BE2C (cell line): ENCODE data around the gene EZH2.

ENCODE experiments used
- DNase-seq: peaks from one replicate; pipeline ENCODE4 v3.0.0-alpha.2; 2020
- H3K27me3 ChIP-seq: fragments of 250-450 bp; sonication (Bioruptor Pico); 2 replicates; pipeline ENCODE4 v1.5.1; 2020; ENCODE audit warnings: mild to moderate bottlenecking
- H3K36me3 ChIP-seq: fragments of 250-450 bp; sonication (Bioruptor Pico); 2 replicates; pipeline ENCODE4 v1.5.1; 2020; ENCODE audit warnings: mild to moderate bottlenecking
- H3K4me1 ChIP-seq: fragments of 250-450 bp; sonication (Bioruptor Pico); 2 replicates; pipeline ENCODE4 v1.5.1; 2020
- H3K4me3 ChIP-seq: 2 replicates; pipeline ENCODE4 v1.5.1; 2011; ENCODE audit warnings: low read depth, low read length
- H3K9me3 ChIP-seq: fragments of 250-450 bp; sonication (Bioruptor Pico); 2 replicates; pipeline ENCODE4 v1.5.1; 2020
- TF ChIP-seq, protein P1 (sequence below): IDR thresholded peaks from 2 replicates; pipeline ENCODE4 v1.5.1; 2012; ENCODE audit warnings: mild to moderate bottlenecking, low read depth, low read length

EZH2 gene

DNA sequence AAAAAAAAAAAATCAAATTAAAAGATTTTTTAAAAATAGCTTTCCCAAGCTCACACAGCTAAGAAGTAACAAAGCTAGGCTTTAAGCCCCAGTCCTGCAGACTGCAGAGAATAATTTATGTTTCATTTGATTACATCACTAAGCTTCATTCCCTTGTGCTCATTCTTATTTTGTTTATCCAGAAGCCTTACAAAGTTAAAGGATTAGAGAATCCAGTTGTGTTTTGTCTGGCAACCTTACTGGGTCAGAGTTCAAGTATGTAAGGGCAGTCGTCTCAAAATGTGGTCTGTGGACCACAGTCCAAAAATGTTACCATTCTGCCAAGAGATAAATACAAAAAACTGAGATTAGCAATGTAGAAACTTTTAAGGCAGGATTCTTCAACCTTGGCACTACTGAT, 32.1 kb upstream of the EZH2 start:
- H3K27me3 ChIP-seq = no peaks in the 10 kb centered on the region
- no peak overlapping the region for H3K4me3 ChIP-seq
- no peaks in the 10 kb centered on the region for H3K4me1 ChIP-seq
- TF ChIP-seq, protein P1, sequence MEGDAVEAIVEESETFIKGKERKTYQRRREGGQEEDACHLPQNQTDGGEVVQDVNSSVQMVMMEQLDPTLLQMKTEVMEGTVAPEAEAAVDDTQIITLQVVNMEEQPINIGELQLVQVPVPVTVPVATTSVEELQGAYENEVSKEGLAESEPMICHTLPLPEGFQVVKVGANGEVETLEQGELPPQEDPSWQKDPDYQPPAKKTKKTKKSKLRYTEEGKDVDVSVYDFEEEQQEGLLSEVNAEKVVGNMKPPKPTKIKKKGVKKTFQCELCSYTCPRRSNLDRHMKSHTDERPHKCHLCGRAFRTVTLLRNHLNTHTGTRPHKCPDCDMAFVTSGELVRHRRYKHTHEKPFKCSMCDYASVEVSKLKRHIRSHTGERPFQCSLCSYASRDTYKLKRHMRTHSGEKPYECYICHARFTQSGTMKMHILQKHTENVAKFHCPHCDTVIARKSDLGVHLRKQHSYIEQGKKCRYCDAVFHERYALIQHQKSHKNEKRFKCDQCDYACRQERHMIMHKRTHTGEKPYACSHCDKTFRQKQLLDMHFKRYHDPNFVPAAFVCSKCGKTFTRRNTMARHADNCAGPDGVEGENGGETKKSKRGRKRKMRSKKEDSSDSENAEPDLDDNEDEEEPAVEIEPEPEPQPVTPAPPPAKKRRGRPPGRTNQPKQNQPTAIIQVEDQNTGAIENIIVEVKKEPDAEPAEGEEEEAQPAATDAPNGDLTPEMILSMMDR = no peak
- DNase-seq = no peak
- H3K36me3 ChIP-seq = no peaks in the 10 kb centered on the region
- no peaks in the 10 kb centered on the region for H3K9me3 ChIP-seq

DNA sequence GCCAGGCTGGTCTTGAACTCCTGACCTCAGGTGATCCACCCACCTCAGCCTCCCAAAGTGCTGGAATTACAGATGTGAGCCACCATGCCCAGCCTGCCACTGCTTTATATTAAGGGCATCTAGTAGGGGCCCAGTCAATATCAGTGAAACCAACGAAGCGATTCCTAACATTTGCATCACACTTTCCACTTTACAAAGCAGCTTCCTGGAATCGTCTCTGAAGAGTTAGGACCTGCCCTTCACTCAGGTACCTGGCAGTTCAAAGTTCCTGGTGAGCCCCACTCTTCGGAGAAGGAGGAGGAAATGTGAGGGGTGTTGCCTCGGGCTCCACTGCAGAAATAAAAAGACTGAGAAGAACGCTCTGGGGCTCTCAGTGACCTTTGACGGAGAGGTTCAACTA, 31.1 kb upstream of the EZH2 start:
- DNase-seq = no peak
- TF ChIP-seq, protein P1 = no peak
- Histone ChIP-seq H3K4me3 (no peak overlapping the region), H3K27me3 (no peaks in the 10 kb centered on the region), H3K4me1 (no peaks in the 10 kb centered on the region), H3K9me3 (no peaks in the 10 kb centered on the region), H3K36me3 (no peaks in the 10 kb centered on the region)

DNA sequence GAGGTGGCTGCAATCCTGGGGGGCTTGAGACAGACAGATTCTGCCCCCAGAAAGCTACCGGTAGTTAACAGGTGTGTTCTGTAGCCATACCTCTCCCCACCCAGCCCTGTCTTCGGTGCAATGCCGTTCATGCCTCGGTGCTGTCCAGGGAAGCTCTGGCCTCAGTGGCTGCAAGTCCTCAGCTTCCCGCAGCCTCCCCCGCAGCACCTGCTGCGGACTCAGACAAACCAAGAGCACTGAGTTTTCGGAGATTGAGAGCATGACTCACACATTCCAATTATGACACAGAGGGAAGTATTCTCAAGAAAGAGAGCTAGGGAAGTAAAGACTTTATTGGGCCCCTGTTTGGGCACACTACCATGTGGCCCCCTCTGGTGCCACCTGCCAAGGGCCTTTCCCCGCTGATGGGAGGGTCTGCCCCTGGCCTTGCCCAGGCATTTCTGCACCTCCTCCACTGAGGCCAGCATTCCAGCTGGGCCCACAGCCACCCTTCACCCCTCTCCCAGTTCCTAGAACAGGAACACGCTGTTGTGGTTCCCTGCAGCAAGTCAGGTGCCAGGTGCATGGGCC, 30.2 kb upstream of the EZH2 start:
- no peak for DNase-seq
- TF ChIP-seq, protein P1 = no peak
- Histone ChIP-seq H3K36me3 (no peaks in the 10 kb centered on the region), H3K4me1 (no peaks in the 10 kb centered on the region), H3K9me3 (no peaks in the 10 kb centered on the region), H3K4me3 (no peak overlapping the region), H3K27me3 (no peaks in the 10 kb centered on the region)

DNA sequence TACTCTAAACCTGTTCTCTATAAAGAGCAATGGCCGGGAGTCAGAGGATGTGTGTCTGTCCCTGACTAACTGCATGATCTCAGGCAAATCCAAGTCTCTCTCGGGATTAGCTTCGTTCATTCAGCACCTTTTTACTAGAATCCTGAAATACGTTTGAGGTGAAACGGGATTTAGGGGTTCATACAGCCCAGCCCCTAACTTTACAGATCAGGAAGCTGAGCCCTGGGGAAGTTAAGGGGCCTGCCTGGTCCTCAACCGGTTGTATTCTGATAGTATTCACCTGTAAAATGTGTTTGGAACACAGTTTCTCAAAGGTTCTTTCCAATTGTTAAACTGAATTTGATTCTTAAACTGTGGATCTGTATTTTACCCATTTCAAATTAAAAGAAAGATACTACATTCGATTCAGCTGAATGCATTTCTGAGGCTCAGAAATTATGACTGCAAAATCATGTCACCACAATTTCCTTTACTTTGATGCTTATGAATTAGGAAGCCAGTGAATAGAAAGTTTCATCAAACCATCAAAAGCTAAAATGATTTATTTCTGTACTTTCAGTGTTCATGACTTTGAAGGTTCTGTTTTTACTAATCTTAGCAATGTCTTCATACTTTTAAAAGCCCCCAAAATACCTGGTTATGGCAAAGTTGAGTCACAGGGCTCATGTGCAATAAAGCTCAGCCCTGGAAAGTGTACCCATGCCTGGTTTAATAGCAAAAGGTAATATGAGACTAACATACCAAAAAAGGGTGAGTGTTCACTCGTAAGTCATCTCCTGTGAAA, 28.9 kb upstream of the EZH2 start:
- no peaks in the 10 kb centered on the region for H3K4me1 ChIP-seq
- H3K36me3 ChIP-seq = no peaks in the 10 kb centered on the region
- H3K4me3 ChIP-seq = no peak overlapping the region
- no peak for DNase-seq
- no peaks in the 10 kb centered on the region for H3K9me3 ChIP-seq
- H3K27me3 ChIP-seq = no peaks in the 10 kb centered on the region
- TF ChIP-seq, protein P1 = no peak

DNA sequence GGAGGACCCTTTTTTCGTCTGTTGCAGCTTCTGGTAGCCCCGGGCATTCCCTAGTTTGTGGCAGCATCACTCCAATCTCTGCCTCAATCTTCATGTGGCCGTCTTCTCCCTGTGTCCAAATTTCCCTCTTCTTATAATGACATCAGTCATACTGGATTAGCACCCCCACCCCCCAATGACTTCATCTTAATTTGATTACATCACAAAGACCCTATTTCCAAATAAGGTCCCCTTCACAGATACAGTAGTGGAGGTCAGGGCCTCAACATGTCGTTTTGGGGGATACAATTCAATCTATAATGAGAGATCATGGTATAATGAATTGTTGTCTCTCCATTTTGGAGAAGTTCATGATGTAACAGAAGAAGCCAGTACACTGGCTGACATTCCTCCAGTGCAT, 28.1 kb upstream of the EZH2 start:
- H3K27me3 ChIP-seq = no peaks in the 10 kb centered on the region
- DNase-seq = no peak
- TF ChIP-seq, protein P1 = no peak
- H3K36me3 ChIP-seq = no peaks in the 10 kb centered on the region
- no peak overlapping the region for H3K4me3 ChIP-seq
- H3K4me1 ChIP-seq = peaks cover 3% of the 10 kb centered on the region
- no peaks in the 10 kb centered on the region for H3K9me3 ChIP-seq

DNA sequence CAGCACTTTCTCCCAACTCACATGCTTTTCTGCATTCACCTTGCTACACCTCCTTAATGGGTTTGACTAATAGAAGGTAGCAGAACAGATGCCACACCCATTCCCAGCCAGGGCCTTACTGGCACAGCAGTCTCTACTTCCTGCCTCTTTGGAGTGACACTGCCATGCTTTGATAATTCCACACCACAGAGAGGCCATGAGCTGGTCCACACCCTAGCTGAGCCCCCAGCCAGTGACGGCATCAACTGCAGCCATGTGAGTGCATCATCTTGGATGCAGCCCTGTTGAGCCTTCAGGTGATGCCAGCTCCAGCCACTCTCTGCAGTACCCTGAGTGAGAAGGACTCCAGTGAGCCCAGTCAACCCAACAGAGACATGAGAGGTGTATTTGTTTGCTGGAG, 27.5 kb upstream of the EZH2 start:
- DNase-seq = no peak
- no peaks in the 10 kb centered on the region for H3K9me3 ChIP-seq
- TF ChIP-seq, protein P1 = no peak
- peaks cover 8% of the 10 kb centered on the region for H3K4me1 ChIP-seq
- H3K36me3 ChIP-seq = no peaks in the 10 kb centered on the region
- no peaks in the 10 kb centered on the region for H3K27me3 ChIP-seq
- no peak overlapping the region for H3K4me3 ChIP-seq
